SK-N-SH treated with all-trans-retinoic acid at 6 μM for 48 hours (cell line): ENCODE data around the gene TGFBI.

Experiments used
- ATAC-seq: fragments of 200-7000 bp; cut with Tn5 transposase; 3 replicates; pipeline ENCODE4 v1.9.1; 2020; ENCODE audit warnings: mild to moderate bottlenecking, moderate library complexity
- ARNTL ChIP-seq: fragments of 450-650 bp; formaldehyde crosslinking; IDR thresholded peaks from 2 replicates; pipeline ENCODE4 v1.5.0; 2020; ENCODE audit warnings: low read depth, mild to moderate bottlenecking, moderate library complexity, borderline replicate concordance
- BACH2 ChIP-seq: fragments of 250-450 bp; sonication (Bioruptor Pico); IDR thresholded peaks from 2 replicates; pipeline ENCODE4 v1.9.0; 2021; ENCODE audit warnings: mild to moderate bottlenecking, borderline replicate concordance
- CSDC2 ChIP-seq: fragments of 250-450 bp; sonication (Bioruptor Pico); IDR thresholded peaks from 2 replicates; pipeline ENCODE4 v1.5.0; 2020; ENCODE audit warnings: mild to moderate bottlenecking, moderate library complexity
- ESRRG ChIP-seq: fragments of 250-450 bp; sonication (Bioruptor Pico); IDR thresholded peaks from 2 replicates; pipeline ENCODE4 v1.6.1; 2021; ENCODE audit warnings: mild to moderate bottlenecking
- GLIS3 ChIP-seq: fragments of 250-450 bp; sonication (Bioruptor Pico); IDR thresholded peaks from 2 replicates; pipeline ENCODE4 v1.5.0; 2020; ENCODE audit warnings: mild to moderate bottlenecking, moderate library complexity
- ISL1 ChIP-seq: fragments of 250-450 bp; sonication (Bioruptor Pico); IDR thresholded peaks from 2 replicates; pipeline ENCODE4 v2.1.2; 2022; ENCODE audit warnings: mild to moderate bottlenecking, moderate library complexity
- OSR1 ChIP-seq: fragments of 250-450 bp; sonication (Bioruptor Pico); IDR thresholded peaks from 2 replicates; pipeline ENCODE4 v1.8.0; 2022; ENCODE audit warnings: moderate library complexity, mild to moderate bottlenecking, inconsistent platforms
- POU6F1 ChIP-seq: fragments of 250-450 bp; sonication (Bioruptor Pico); IDR thresholded peaks from 2 replicates; pipeline ENCODE4 v1.8.0; 2021; ENCODE audit warnings: low read depth, mild to moderate bottlenecking, moderate library complexity, borderline replicate concordance
- PPARA ChIP-seq: fragments of 250-450 bp; sonication (Bioruptor Pico); IDR thresholded peaks from 2 replicates; pipeline ENCODE4 v1.5.0; 2020; ENCODE audit warnings: mild to moderate bottlenecking, borderline replicate concordance
- RARB ChIP-seq: fragments of 250-450 bp; sonication (Bioruptor Pico); IDR thresholded peaks from 2 replicates; pipeline ENCODE4 v1.8.0; 2021; ENCODE audit warnings: mild to moderate bottlenecking, moderate library complexity
- SNAI2 ChIP-seq: fragments of 250-450 bp; sonication (Bioruptor Pico); IDR thresholded peaks from 2 replicates; pipeline ENCODE4 v1.5.0; 2020; ENCODE audit warnings: mild to moderate bottlenecking, moderate library complexity
- TCF4 ChIP-seq: fragments of 250-450 bp; sonication (Bioruptor Pico); IDR thresholded peaks from 2 replicates; pipeline ENCODE4 v1.8.0; 2021; ENCODE audit warnings: mild to moderate bottlenecking, moderate library complexity, borderline replicate concordance
- TOX ChIP-seq: fragments of 250-450 bp; sonication (Bioruptor Pico); IDR thresholded peaks from 2 replicates; pipeline ENCODE4 v1.8.0; 2021; ENCODE audit warnings: mild to moderate bottlenecking, moderate library complexity, borderline replicate concordance
- ZC3H10 ChIP-seq: fragments of 250-450 bp; sonication (Bioruptor Pico); IDR thresholded peaks from 2 replicates; pipeline ENCODE4 v1.5.1; 2021; ENCODE audit warnings: mild to moderate bottlenecking, moderate library complexity
- ZFP3 ChIP-seq: fragments of 250-450 bp; sonication (Bioruptor Pico); IDR thresholded peaks from 2 replicates; pipeline ENCODE4 v1.5.0; 2020; ENCODE audit warnings: mild to moderate bottlenecking, moderate library complexity
- ZFP30 ChIP-seq: fragments of 450-650 bp; formaldehyde crosslinking; IDR thresholded peaks from 2 replicates; pipeline ENCODE4 v1.5.0; 2022; ENCODE audit warnings: mild to moderate bottlenecking, moderate library complexity
- ZNF565 ChIP-seq: fragments of 450-650 bp; formaldehyde crosslinking; conservative IDR thresholded peaks from 2 replicates; pipeline ENCODE4 v1.5.0; 2020; ENCODE audit warnings: low read depth, mild to moderate bottlenecking, moderate library complexity
- ZNF70 ChIP-seq: fragments of 450-650 bp; formaldehyde crosslinking; IDR thresholded peaks from 2 replicates; pipeline ENCODE4 v1.5.0; 2020; ENCODE audit warnings: mild to moderate bottlenecking, moderate library complexity
- ZNF8 ChIP-seq: fragments of 450-650 bp; formaldehyde crosslinking; IDR thresholded peaks from 2 replicates; pipeline ENCODE4 v1.5.0; 2020; ENCODE audit warnings: mild to moderate bottlenecking, moderate library complexity
- TF ChIP-seq, protein P1 (sequence below): fragments of 250-450 bp; sonication (Bioruptor Pico); IDR thresholded peaks from 2 replicates; pipeline ENCODE4 v1.5.0; 2020; ENCODE audit warnings: mild to moderate bottlenecking, moderate library complexity
- TF ChIP-seq, protein P2 (sequence below): fragments of 250-450 bp; sonication (Bioruptor Pico); IDR thresholded peaks from 2 replicates; pipeline ENCODE4 v1.5.1; 2020; ENCODE audit warnings: low read depth, mild to moderate bottlenecking, moderate library complexity
- TF ChIP-seq, protein P3 (sequence below): fragments of 250-450 bp; sonication (Bioruptor Pico); IDR thresholded peaks from 2 replicates; pipeline ENCODE4 v1.5.1; 2021; ENCODE audit warnings: mild to moderate bottlenecking, moderate library complexity
- TF ChIP-seq, protein P4 (sequence below): fragments of 250-450 bp; sonication (Bioruptor Pico); IDR thresholded peaks from 2 replicates; pipeline ENCODE4 v1.8.0; 2020; ENCODE audit warnings: mild to moderate bottlenecking, moderate library complexity, borderline replicate concordance

TGFBI gene

GRCh38 chr5:136011414-136012001 lies 17.3 kb upstream of the TGFBI start:
- ATAC-seq, result peak; percentile 66

DNA sequence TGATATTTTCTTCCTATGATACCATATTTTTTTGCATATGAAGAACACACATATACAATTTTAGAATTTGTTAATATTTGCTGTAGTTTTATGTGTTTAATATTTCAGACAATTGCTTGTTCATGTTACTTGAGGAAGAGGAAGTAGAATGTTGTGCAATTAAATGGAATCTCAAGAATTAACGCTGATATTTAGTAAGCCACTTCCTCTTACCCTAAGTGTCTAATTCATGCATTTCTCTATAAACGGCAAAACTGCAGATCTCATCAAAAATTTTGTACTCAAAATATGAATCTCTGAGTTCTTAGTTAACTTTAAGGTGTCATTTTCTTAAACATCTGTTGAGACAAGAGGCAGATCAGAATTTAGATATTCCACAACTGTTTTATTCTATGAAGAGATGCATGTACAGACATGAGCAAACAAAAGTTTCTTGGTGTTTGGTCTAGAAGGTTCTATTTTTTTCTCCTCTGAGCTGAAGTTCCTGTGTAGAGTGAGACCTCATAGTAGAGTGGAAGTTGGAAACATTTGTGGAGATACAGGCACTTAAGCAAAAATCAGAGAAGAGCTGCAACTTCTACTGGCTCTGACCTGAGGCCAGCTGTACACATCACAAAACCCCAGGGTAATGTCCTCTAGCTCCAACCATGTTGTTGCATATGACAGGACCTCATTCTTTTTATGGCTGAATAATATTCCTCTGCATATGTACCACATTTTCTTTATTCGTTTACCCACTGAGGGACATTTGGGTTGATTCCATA lies 16.6 kb upstream of the TGFBI start:
- TF ChIP-seq ZFP3 (CRISPR knock-in tag), result no peak
- no peak for TF ChIP-seq ZNF70
- TF ChIP-seq ESRRG, result no peak
- TF ChIP-seq OSR1 (CRISPR knock-in tag), result no peak
- no peak for TF ChIP-seq TOX (CRISPR knock-in tag)

More at GRCh38 chr5:136011414-136012001, 17.3 kb upstream of the TGFBI start:
- TF ChIP-seq ZNF565 (CRISPR knock-in tag) (no peak), POU6F1 (CRISPR knock-in tag) (0 out of 2 replicates have a peak, but pooled peaks have one; percentile 16), ESRRG (no peak), RARB (peak; percentile 89; the same call in 1 of the 2 replicates), GLIS3 (CRISPR knock-in tag) (no peak), ARNTL (no peak), ISL1 (CRISPR knock-in tag) (peak; percentile 97), TOX (CRISPR knock-in tag) (peak; percentile 91; the same call in 1 of the 2 replicates), ZNF70 (no peak), ZFP30 (no peak), OSR1 (CRISPR knock-in tag) (no peak), SNAI2 (CRISPR knock-in tag) (no peak), ZNF8 (CRISPR knock-in tag) (no peak), TCF4 (CRISPR knock-in tag) (peak; percentile 78), ZC3H10 (CRISPR knock-in tag) (peak; percentile 71), PPARA (CRISPR knock-in tag) (no peak), ZFP3 (CRISPR knock-in tag) (no peak), BACH2 (no peak), CSDC2 (CRISPR knock-in tag) (no peak)
- TF ChIP-seq, protein P1, sequence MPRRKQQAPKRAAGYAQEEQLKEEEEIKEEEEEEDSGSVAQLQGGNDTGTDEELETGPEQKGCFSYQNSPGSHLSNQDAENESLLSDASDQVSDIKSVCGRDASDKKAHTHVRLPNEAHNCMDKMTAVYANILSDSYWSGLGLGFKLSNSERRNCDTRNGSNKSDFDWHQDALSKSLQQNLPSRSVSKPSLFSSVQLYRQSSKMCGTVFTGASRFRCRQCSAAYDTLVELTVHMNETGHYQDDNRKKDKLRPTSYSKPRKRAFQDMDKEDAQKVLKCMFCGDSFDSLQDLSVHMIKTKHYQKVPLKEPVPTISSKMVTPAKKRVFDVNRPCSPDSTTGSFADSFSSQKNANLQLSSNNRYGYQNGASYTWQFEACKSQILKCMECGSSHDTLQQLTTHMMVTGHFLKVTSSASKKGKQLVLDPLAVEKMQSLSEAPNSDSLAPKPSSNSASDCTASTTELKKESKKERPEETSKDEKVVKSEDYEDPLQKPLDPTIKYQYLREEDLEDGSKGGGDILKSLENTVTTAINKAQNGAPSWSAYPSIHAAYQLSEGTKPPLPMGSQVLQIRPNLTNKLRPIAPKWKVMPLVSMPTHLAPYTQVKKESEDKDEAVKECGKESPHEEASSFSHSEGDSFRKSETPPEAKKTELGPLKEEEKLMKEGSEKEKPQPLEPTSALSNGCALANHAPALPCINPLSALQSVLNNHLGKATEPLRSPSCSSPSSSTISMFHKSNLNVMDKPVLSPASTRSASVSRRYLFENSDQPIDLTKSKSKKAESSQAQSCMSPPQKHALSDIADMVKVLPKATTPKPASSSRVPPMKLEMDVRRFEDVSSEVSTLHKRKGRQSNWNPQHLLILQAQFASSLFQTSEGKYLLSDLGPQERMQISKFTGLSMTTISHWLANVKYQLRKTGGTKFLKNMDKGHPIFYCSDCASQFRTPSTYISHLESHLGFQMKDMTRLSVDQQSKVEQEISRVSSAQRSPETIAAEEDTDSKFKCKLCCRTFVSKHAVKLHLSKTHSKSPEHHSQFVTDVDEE (CRISPR knock-in tag), result no peak
- TF ChIP-seq, protein P2, sequence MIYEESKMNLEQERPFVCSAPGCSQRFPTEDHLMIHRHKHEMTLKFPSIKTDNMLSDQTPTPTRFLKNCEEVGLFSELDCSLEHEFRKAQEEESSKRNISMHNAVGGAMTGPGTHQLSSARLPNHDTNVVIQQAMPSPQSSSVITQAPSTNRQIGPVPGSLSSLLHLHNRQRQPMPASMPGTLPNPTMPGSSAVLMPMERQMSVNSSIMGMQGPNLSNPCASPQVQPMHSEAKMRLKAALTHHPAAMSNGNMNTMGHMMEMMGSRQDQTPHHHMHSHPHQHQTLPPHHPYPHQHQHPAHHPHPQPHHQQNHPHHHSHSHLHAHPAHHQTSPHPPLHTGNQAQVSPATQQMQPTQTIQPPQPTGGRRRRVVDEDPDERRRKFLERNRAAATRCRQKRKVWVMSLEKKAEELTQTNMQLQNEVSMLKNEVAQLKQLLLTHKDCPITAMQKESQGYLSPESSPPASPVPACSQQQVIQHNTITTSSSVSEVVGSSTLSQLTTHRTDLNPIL, result peak; percentile 89
- TF ChIP-seq, protein P3, sequence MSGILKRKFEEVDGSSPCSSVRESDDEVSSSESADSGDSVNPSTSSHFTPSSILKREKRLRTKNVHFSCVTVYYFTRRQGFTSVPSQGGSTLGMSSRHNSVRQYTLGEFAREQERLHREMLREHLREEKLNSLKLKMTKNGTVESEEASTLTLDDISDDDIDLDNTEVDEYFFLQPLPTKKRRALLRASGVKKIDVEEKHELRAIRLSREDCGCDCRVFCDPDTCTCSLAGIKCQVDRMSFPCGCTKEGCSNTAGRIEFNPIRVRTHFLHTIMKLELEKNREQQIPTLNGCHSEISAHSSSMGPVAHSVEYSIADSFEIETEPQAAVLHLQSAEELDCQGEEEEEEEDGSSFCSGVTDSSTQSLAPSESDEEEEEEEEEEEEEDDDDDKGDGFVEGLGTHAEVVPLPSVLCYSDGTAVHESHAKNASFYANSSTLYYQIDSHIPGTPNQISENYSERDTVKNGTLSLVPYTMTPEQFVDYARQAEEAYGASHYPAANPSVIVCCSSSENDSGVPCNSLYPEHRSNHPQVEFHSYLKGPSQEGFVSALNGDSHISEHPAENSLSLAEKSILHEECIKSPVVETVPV (CRISPR knock-in tag), result peak; percentile 84; the same call in 1 of the 2 replicates
- TF ChIP-seq, protein P4, sequence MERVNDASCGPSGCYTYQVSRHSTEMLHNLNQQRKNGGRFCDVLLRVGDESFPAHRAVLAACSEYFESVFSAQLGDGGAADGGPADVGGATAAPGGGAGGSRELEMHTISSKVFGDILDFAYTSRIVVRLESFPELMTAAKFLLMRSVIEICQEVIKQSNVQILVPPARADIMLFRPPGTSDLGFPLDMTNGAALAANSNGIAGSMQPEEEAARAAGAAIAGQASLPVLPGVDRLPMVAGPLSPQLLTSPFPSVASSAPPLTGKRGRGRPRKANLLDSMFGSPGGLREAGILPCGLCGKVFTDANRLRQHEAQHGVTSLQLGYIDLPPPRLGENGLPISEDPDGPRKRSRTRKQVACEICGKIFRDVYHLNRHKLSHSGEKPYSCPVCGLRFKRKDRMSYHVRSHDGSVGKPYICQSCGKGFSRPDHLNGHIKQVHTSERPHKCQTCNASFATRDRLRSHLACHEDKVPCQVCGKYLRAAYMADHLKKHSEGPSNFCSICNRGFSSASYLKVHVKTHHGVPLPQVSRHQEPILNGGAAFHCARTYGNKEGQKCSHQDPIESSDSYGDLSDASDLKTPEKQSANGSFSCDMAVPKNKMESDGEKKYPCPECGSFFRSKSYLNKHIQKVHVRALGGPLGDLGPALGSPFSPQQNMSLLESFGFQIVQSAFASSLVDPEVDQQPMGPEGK, result peak; percentile 81; the same call in 1 of the 2 replicates

More for the DNA sequence above, 16.6 kb upstream of the TGFBI start:
- no peak for ATAC-seq
